Tibial artery (tissue), 4 donors: ENCODE measurements around the gene RGR.
"Not testable (repeated sequence)": the region's sequence is repeated elsewhere in the genome, so short reads cannot be mapped to it uniquely, and the experiment has no call there.

ENCODE experiments used
- DNase-seq, 2 donors: peaks; one replicate each; pipeline ENCODE4 v3.0.0-alpha.2; 2019
- H3K27ac ChIP-seq, 2 donors: fragments of 200-600 bp; sonication (generic) in 1 of 2; 1 replicate in 1 of 2; 2 replicates in 1 of 2; pipeline ENCODE4 v1.5.1; 2018 to 2019; ENCODE audit warnings: mild to moderate bottlenecking in 1 of 2
- H3K27me3 ChIP-seq, 2 donors: fragments of 200-600 bp; sonication (generic) in 1 of 2; one replicate each; pipeline versions ENCODE4 v1.5.1 to v1.6.0; 2016 to 2019
- H3K36me3 ChIP-seq, 3 donors: fragments of 200-600 bp; sonication (generic) in 2 of 3; one replicate each; pipeline ENCODE4 v1.5.1; 2016 to 2019; ENCODE audit warnings: mild to moderate bottlenecking in 2 of 3
- H3K4me1 ChIP-seq, 4 donors: fragments of 200-600 bp; sonication (generic) in 2 of 4; 1 replicate in 3 of 4; 2 replicates in 1 of 4; pipeline ENCODE4 v1.5.1; 2016 to 2019
- H3K4me3 ChIP-seq, 2 donors: fragments of 200-600 bp; sonication (generic) in 1 of 2; 1 replicate in 1 of 2; 2 replicates in 1 of 2; pipeline ENCODE4 v1.5.1; 2018 to 2019; ENCODE audit warnings: mild to moderate bottlenecking in 2 of 2
- H3K9me3 ChIP-seq, 3 donors: fragments of 200-600 bp; sonication (generic) in 1 of 3; one replicate each; pipeline ENCODE4 v1.5.1; 2016 to 2019
- CTCF ChIP-seq, 2 experiments: fragments of 200-600 bp in 1 of 2; fragments of 450-650 bp in 1 of 2; IDR thresholded peaks; one replicate each; pipeline ENCODE4 v1.5.1; 2017 to 2019; ENCODE audit warnings: antibody characterized with exemption in 2 of 2, mild to moderate bottlenecking in 1 of 2, moderate library complexity in 1 of 2
- intact Hi-C: fragments of 100-400 bp; cut with DNase I; formaldehyde crosslinking; loops from one replicate; pipeline ENCODE4 v1.15.0; 2023; ENCODE audit warnings: low total_unique reads

RGR gene

GRCh38 chr10:84265418-84265817 lies 20.6 kb downstream of the RGR start:
- DNase-seq: no peak
- H3K27me3 ChIP-seq: peaks cover 0 to 43% of the 10 kb centered on the region in 2 donors
- no peaks in the 10 kb centered on the region for H3K36me3 ChIP-seq
- intact Hi-C loops: loop anchor here (2.0 kb wide), 1 partner anchor 271 kb away; no protein-coding TSS in a partner anchor
- no peak for TF ChIP-seq CTCF (IDR thresholded peaks at IDR 0.05)
- H3K27ac ChIP-seq: no peak overlapping the region
- H3K4me1 ChIP-seq: no peaks in the 10 kb centered on the region
- no peak overlapping the region for H3K4me3 ChIP-seq
- H3K9me3 ChIP-seq: no peaks in the 10 kb centered on the region

GRCh38 chr10:84267503-84268126 lies 22.8 kb downstream of the RGR start:
- no peak for DNase-seq
- Histone ChIP-seq H3K27ac (no peak overlapping the region), H3K4me1 (no peaks in the 10 kb centered on the region), H3K9me3 (no peaks in the 10 kb centered on the region), H3K4me3 (no peak overlapping the region), H3K27me3 (peaks cover 0 to 28% of the 10 kb centered on the region in 2 donors), H3K36me3 (no peaks in the 10 kb centered on the region)
- intact Hi-C loops: no loop called here
- peak in 1 of 2 experiments; percentile 10 for TF ChIP-seq CTCF (IDR thresholded peaks at IDR 0.05)

GRCh38 chr10:84269162-84269561 lies 24.3 kb downstream of the RGR start:
- H3K27me3 ChIP-seq: peaks cover 0 to 23% of the 10 kb centered on the region in 2 donors
- H3K9me3 ChIP-seq: no peaks in the 10 kb centered on the region
- intact Hi-C loops: no loop called here
- H3K36me3 ChIP-seq: no peaks in the 10 kb centered on the region
- DNase-seq: no peak
- no peak for TF ChIP-seq CTCF (IDR thresholded peaks at IDR 0.05)
- no peak overlapping the region for H3K27ac ChIP-seq
- no peaks in the 10 kb centered on the region for H3K4me1 ChIP-seq
- H3K4me3 ChIP-seq: no peak overlapping the region

- no peak for TF ChIP-seq CTCF (IDR thresholded peaks at IDR 0.05)
- no peak for DNase-seq
- no peaks in the 10 kb centered on the region for H3K4me1 ChIP-seq
- no peaks in the 10 kb centered on the region for H3K36me3 ChIP-seq
- intact Hi-C loops: no loop called here
- peaks cover 0 to 17% of the 10 kb centered on the region in 2 donors for H3K27me3 ChIP-seq
- no peaks in the 10 kb centered on the region for H3K9me3 ChIP-seq
- H3K4me3 ChIP-seq: no peak overlapping the region
- H3K27ac ChIP-seq: no peak overlapping the region
Observed at GRCh38 chr10:84269773-84270172, 24.9 kb downstream of the RGR start.

GRCh38 chr10:84270708-84271107 lies 25.9 kb downstream of the RGR start:
- Histone ChIP-seq H3K4me1 (no peaks in the 10 kb centered on the region), H3K4me3 (no peak overlapping the region), H3K9me3 (no peaks in the 10 kb centered on the region), H3K36me3 (no peaks in the 10 kb centered on the region), H3K27me3 (peaks cover 0 to 12% of the 10 kb centered on the region in 2 donors), H3K27ac (no peak overlapping the region)
- DNase-seq: no peak
- intact Hi-C loops: no loop called here
- no peak for TF ChIP-seq CTCF (IDR thresholded peaks at IDR 0.05)

- DNase-seq, H3K27ac ChIP-seq, H3K4me3 ChIP-seq, H3K4me1 ChIP-seq, H3K36me3 ChIP-seq, H3K27me3 ChIP-seq, intact Hi-C loops, H3K9me3 ChIP-seq: not testable (repeated sequence)
Observed at GRCh38 chr10:84279876-84280475, 35.1 kb downstream of the RGR start.
